Measurements from ENCODE around the gene PPP1CA. TPM values are rescaled to one million over a fixed set of nuclear protein-coding genes. Genes with fewer than 3 reads are reported as not detected.

PPP1CA gene
- total RNA-seq, 2 experiments from 2014 or later = 202 to 204 TPM

DNA sequence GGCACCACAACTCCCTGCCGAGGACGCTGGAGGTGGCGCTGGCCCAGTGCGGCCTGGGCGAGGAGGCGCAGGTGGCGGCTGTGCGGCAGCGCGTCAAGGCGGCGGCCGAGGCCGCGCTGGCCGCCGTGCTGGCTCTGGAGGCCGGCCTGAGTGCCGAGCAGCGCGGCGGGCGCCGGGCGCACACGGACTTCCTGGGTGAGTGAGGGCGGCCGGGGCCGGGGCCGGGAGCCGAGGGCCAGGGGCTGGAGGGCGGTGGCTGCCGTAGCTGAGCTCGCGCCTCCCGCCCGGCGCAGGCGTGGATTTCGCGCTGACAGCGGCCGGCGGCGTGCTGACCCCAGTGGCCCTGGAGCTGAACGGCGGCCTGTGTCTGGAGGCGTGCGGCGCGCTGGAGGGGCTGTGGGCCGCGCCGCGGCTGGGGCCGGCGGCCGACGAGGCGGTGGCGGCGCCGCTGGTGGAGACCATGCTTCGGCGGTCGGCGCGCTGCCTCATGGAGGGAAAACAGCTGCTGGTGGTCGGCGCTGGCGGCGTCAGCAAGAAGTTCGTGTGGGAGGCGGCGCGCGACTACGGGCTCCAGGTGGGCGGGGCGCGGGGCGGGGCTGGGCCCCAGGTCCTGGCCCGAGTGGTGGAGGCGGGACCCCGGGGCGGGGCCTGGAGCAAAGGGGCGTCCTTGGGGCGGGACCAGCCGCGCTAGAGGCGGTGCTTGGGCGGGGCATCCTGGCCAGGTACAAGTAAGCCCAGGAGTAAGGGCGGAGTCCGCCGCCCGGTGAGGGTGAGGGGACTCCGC, 19.2 kb upstream of the PPP1CA start:
- DNase-seq = peak; percentile 97
- Mint-ChIP-seq H3K27ac (peak overlapping the region; percentile 50), H3K4me1 (ENCODE audit: low read depth) (peaks cover 46% of the 10 kb centered on the region), H3K36me3 (ENCODE audit: low read depth) (no peaks in the 10 kb centered on the region), H3K9me3 (no peaks in the 10 kb centered on the region), H3K4me3 (peak overlapping the region; percentile 77), H3K27me3 (ENCODE audit: low read depth) (no peaks in the 10 kb centered on the region)
- intact Hi-C loops (cut with micrococcal nuclease) = loop anchor here (1.0 to 2.0 kb wide), 2 partner anchors 18 to 19 kb away; no protein-coding TSS in a partner anchor
- CTCF ChIA-PET = interaction anchor here (0.9 to 4.7 kb wide), 4 partner anchors 12 to 69 kb away, joined by 3 to 28 read pairs (median 4); partner anchors contain the start of genes PPP1CA and TBC1D10C

- no peak for DNase-seq
- Mint-ChIP-seq H3K27me3 (ENCODE audit: low read depth) (no peaks in the 10 kb centered on the region), H3K4me1 (ENCODE audit: low read depth) (peaks cover 47% of the 10 kb centered on the region), H3K27ac (peak overlapping the region; percentile 76), H3K9me3 (no peaks in the 10 kb centered on the region), H3K4me3 (peak overlapping the region; percentile 77), H3K36me3 (ENCODE audit: low read depth) (no peaks in the 10 kb centered on the region)
- CTCF ChIA-PET = interaction anchor here (0.9 to 4.7 kb wide), 4 partner anchors 11 to 69 kb away, joined by 3 to 28 read pairs (median 4); partner anchors contain the start of genes PPP1CA and TBC1D10C
- intact Hi-C loops (cut with micrococcal nuclease) = loop anchor here (2.0 kb wide), 1 partner anchor 19 kb away; no protein-coding TSS in a partner anchor
Observed at GRCh38 chr11:67420147-67420645, 18.5 kb upstream of the PPP1CA start.

DNA sequence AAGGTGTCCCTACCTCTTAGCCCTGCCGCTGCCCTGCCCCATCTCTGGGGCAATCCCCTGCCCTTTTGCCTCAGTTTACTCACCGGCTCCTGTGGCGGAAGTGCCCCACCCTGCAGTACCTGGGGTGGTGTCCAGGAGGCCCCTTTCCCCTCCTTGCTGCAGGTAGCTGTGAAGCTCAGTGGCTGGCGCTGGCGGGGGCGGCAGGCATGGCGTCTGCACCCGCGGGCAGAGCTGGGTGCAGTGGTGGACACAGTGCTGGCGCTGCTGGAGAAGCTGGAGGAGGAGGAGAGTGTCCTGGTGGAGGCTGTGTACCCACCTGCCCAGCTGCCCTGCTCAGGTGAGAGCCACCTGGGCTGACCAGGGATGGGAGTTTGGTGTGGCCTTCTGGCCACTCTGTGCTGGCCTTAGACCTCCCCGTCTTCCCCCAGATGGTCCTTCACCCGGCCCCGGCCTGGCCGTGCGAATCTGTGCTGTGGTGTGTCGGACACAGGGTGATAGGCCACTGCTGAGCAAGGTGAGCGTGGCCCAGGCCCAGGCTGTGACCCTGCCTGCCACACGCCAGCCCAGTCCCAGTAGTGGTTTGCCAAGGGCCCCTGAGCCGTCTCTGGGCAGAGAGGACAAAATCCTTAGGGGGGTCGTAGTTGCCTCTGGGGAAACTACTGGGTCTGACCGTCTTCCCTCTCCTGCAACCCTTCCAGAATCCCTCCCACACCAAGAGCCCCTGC, 17.8 kb upstream of the PPP1CA start:
- Mint-ChIP-seq H3K4me1 (ENCODE audit: low read depth) (peaks cover 51% of the 10 kb centered on the region), H3K9me3 (no peaks in the 10 kb centered on the region), H3K4me3 (peak overlapping the region; percentile 77), H3K27me3 (ENCODE audit: low read depth) (no peaks in the 10 kb centered on the region), H3K36me3 (ENCODE audit: low read depth) (no peaks in the 10 kb centered on the region), H3K27ac (peak overlapping the region; percentile 68)
- intact Hi-C loops (cut with micrococcal nuclease) = loop anchor here (2.0 kb wide), 1 partner anchor 19 kb away; no protein-coding TSS in a partner anchor
- no peak for DNase-seq
- CTCF ChIA-PET = interaction anchor here (0.9 to 4.7 kb wide), 5 partner anchors 10 to 68 kb away, joined by 3 to 28 read pairs (median 3); partner anchors contain the start of genes PPP1CA, PTPRCAP and TBC1D10C

- Mint-ChIP-seq H3K4me3 (peak overlapping the region; percentile 53), H3K4me1 (ENCODE audit: low read depth) (peaks cover 51% of the 10 kb centered on the region), H3K27ac (peak overlapping the region; percentile 46), H3K36me3 (ENCODE audit: low read depth) (no peaks in the 10 kb centered on the region), H3K9me3 (no peaks in the 10 kb centered on the region), H3K27me3 (ENCODE audit: low read depth) (no peaks in the 10 kb centered on the region)
- no peak for DNase-seq
- CTCF ChIA-PET = interaction anchor here (0.9 to 4.7 kb wide), 3 partner anchors 16 to 73 kb away, joined by 3 to 28 read pairs (median 3); partner anchors contain the start of genes PPP1CA, PTPRCAP and TBC1D10C
- intact Hi-C loops (cut with micrococcal nuclease) = no loop called here
Observed at GRCh38 chr11:67418476-67419281, 17.0 kb upstream of the PPP1CA start.

DNA sequence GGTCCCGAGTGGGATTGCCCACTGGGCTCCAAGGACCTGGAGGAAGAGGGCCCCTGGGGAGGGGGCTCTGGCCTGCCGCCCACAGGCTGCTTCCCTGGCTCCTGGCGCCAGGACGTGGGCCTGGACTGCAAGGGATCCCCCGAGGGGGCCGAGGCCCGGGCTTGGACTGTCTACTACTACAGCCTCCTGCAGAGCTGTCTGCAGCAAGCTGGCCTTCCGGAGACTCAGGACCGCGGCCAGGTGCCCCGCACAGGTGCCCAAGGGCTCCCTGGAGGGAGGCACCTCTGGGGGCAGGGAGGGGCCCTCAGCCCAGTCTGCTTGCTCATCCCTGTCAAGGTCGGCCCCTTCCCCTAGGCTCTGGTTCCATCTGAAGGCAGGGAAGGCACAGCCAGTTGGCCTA, 15.8 kb upstream of the PPP1CA start:
- CTCF ChIA-PET = interaction anchor here (4.7 kb wide), 1 partner anchor 14 kb away, joined by 28 read pairs; the partner anchor contains the start of genes PPP1CA and TBC1D10C
- peaks cover 58% of the 10 kb centered on the region for H3K4me1 Mint-ChIP-seq (ENCODE audit: low read depth)
- intact Hi-C loops (cut with micrococcal nuclease) = loop anchor here (1.0 kb wide), 1 partner anchor 8 kb away; no protein-coding TSS in a partner anchor
- no peak overlapping the region for H3K27ac Mint-ChIP-seq
- H3K9me3 Mint-ChIP-seq = no peaks in the 10 kb centered on the region
- DNase-seq = no peak
- H3K36me3 Mint-ChIP-seq (ENCODE audit: low read depth) = no peaks in the 10 kb centered on the region
- H3K4me3 Mint-ChIP-seq = no peak overlapping the region
- H3K27me3 Mint-ChIP-seq (ENCODE audit: low read depth) = no peaks in the 10 kb centered on the region

- Mint-ChIP-seq H3K9me3 (no peaks in the 10 kb centered on the region), H3K4me3 (peak overlapping the region; percentile 52), H3K27ac (peak overlapping the region; percentile 68), H3K4me1 (ENCODE audit: low read depth) (peaks cover 65% of the 10 kb centered on the region), H3K36me3 (ENCODE audit: low read depth) (no peaks in the 10 kb centered on the region), H3K27me3 (ENCODE audit: low read depth) (no peaks in the 10 kb centered on the region)
- DNase-seq = peak; percentile 76
- CTCF ChIA-PET = interaction anchor here (4.7 kb wide), 1 partner anchor 14 kb away, joined by 28 read pairs; the partner anchor contains the start of genes PPP1CA and TBC1D10C
- intact Hi-C loops (cut with micrococcal nuclease) = loop anchor here (1.0 kb wide), 1 partner anchor 7 kb away; no protein-coding TSS in a partner anchor
Observed at GRCh38 chr11:67416416-67417335, 15.0 kb upstream of the PPP1CA start.

DNA sequence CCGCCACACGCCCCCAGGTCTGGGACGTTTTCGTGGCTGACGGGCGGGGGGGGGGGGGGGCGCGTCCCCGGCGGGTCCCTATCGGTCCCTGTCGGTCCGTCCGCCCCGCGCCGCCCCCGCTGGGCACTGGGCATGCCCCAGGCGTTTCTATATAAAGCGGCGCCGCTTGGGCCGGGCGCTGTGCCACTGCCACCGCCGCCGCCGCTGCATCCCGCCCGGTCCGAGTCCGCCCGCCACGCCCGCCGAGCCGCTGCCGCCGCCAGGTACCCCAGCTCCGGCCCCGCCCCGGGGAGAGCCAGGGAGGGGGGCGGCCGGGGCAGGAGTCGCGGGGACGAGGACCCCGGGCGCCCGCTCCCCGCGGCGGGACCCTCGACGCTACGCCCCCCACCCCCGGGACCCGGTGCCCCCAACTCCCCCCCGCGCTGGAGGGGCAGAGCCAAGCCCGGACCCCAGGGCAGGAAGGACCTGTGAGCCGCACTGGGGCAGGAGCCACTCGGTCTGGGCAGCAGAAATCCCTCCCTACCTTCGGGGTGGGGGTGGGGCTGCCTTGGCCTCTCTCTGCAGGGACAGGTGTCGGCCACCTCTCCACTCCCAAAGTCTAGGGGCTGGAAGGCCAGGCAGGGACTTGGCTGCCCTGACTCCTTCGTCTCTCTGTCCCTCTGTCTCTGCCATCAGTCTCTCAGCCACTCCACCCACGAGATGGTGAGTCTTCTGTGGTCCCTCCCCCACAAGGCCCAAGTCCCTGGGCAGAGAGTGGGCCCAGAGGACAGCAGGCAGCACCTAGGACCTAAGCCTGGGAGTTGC, 14.0 kb upstream of the PPP1CA start, which contains the start of gene CARNS1:
Gene CARNS1 (plus strand): TSS at position 178 of the 804 bp plus-strand sequence. CDS start 522 bp downstream, at position 700.
- no peaks in the 10 kb centered on the region for H3K9me3 Mint-ChIP-seq
- peak within 1 kb of the TSS; percentile 61 for H3K27ac Mint-ChIP-seq
- intact Hi-C loops (cut with micrococcal nuclease) = no loop called here
- H3K36me3 Mint-ChIP-seq (ENCODE audit: low read depth) = no peaks in the 10 kb centered on the region
- no peak for DNase-seq
- CTCF ChIA-PET = interaction anchor here (0.5 kb wide), 1 partner anchor 59 kb away, joined by 4 read pairs; no protein-coding TSS in a partner anchor
- H3K27me3 Mint-ChIP-seq (ENCODE audit: low read depth) = no peaks in the 10 kb centered on the region
- peak within 1 kb of the TSS; percentile 72 for H3K4me3 Mint-ChIP-seq
- H3K4me1 Mint-ChIP-seq (ENCODE audit: low read depth) = peaks cover 71% of the 10 kb centered on the region

DNA sequence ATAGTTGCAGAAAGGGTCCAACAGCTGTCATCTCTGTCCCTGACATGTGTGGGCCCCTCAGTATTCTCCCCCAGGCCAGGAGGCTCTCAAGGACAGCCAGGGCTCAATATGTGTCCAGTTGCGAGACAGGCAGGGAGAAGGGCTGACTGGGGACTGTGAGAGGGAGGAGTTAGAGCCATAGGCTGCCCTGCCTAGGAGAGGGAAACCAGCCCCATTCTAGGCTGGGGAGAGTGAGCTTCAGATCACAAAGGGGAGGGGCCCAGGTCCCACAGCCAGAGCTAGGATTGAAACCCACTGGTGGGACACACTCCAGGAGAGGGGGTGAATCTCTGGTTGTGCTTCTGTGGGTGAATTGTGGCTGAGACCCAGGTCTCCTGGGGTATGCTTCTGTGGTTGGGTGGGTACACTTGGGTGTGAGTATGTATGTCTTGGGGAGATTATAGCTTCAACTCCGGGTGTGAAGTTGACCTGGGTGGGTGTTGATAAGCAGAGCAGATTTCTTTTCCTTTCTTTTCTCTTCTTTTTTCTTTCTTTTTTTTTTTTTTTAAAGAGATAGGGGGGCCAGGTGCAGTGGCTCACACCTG, 11.7 kb upstream of the PPP1CA start:
- no peak for DNase-seq

DNA sequence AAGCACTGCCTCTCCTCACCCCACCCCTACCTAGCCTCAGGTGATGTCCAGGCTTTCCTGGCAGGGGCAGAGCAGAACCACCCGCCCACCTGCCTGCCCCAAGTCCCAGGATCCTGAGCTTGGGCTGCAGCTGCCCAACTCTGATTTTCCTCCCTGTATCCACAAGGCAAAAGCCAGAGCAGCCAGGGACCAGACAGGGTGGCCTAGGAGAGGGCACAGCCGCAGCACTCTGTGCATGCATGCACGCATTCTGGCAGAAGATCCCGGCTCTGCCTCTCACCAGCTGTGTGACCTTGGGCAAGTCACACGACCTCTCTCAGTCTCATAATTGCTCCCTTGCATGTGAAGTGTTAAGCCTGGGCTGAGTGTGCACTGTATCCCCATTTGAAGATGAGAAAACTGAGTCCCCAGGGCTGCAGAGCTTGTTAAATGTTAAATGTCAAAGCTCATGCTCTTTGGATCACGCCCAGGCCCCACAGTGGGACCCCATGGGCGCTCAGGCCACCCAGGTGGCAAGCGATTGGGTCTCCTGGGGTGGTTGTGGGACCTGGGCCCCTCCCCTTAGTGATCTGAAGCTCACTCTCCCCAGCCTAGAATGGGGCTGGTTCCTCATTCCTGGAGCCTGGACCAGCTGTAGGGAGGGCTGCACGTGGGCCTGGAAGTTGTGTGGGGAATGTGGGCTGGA, 11.0 kb upstream of the PPP1CA start:
- intact Hi-C loops (cut with micrococcal nuclease) = no loop called here
- DNase-seq = no peak
- CTCF ChIA-PET = interaction anchor here (1.4 to 1.9 kb wide), 3 partner anchors 8 to 27 kb away, joined by 4 to 10 read pairs (median 5); partner anchors contain the start of genes PPP1CA and TBC1D10C
- no peaks in the 10 kb centered on the region for H3K27me3 Mint-ChIP-seq (ENCODE audit: low read depth)
- no peak overlapping the region for H3K4me3 Mint-ChIP-seq
- H3K36me3 Mint-ChIP-seq (ENCODE audit: low read depth) = peaks cover 8% of the 10 kb centered on the region
- H3K4me1 Mint-ChIP-seq (ENCODE audit: low read depth) = peaks cover 75% of the 10 kb centered on the region
- H3K27ac Mint-ChIP-seq = peak overlapping the region; percentile 96
- no peaks in the 10 kb centered on the region for H3K9me3 Mint-ChIP-seq

More for the DNA sequence above, 11.7 kb upstream of the PPP1CA start:
- CTCF ChIA-PET = interaction anchor here (0.9 to 1.9 kb wide), 5 partner anchors 9 to 93 kb away, joined by 3 to 10 read pairs (median 5); partner anchors contain the start of genes PPP1CA, TBC1D10C and TMEM134
- Mint-ChIP-seq H3K4me3 (no peak overlapping the region), H3K4me1 (ENCODE audit: low read depth) (peaks cover 75% of the 10 kb centered on the region), H3K9me3 (no peaks in the 10 kb centered on the region), H3K27ac (peak overlapping the region; percentile 11), H3K36me3 (ENCODE audit: low read depth) (peaks cover 7% of the 10 kb centered on the region), H3K27me3 (ENCODE audit: low read depth) (no peaks in the 10 kb centered on the region)
- intact Hi-C loops (cut with micrococcal nuclease) = no loop called here
